Measurements from ENCODE around the gene BABAM2. TPM values are rescaled to one million over a fixed set of nuclear protein-coding genes. Genes with fewer than 3 reads are reported as not detected.

Gene BABAM2
- total and polyA plus RNA-seq, 2 of the 4 experiments (the other 2 are of a cell fraction), result 20.9 to 23.1 TPM

GRCh38 chr2:28202719-28203118 lies 312.2 kb downstream of the BABAM2 start:
- H3K27ac ChIP-seq (ENCODE audit: insufficient read depth, low read length), result no peak overlapping the region
- dilution Hi-C loops (cut with HindIII; ENCODE audit: low sequenced_read_pairs, unreplicated experiment), result no loop called here
- DNase-seq (no peak), ATAC-seq (ENCODE audit: low read depth) (no peak)
- H3K4me1 ChIP-seq (ENCODE audit: control insufficient read depth, insufficient read depth, low read length), result no peaks in the 10 kb centered on the region
- no peak overlapping the region for H3K9ac ChIP-seq (ENCODE audit: low read depth, low read length)
- CTCF ChIA-PET, result no interaction called here
- no peak overlapping the region for H4K8ac ChIP-seq (ENCODE audit: low read depth in 2 of 2, low read length in 2 of 2)
- H2BK5ac ChIP-seq (ENCODE audit: low read depth, low read length, poor library complexity, severe bottlenecking), result no peak overlapping the region
- no peak overlapping the region for H2BK120ac ChIP-seq (ENCODE audit: low read depth, low read length)
- no peak overlapping the region for H2AFZ ChIP-seq (replicated peaks; ENCODE audit: low read length, poor library complexity)
- no peaks in the 10 kb centered on the region for H4K20me1 ChIP-seq (ENCODE audit: insufficient read depth, low read length)
- no peak overlapping the region for H3K18ac ChIP-seq (ENCODE audit: low read depth, low read length)
- POLR2A ChIA-PET (ENCODE audit: unreplicated experiment), result no interaction called here
- H3K14ac ChIP-seq (replicated peaks; ENCODE audit: low read depth, low read length), result no peak overlapping the region
- H4K91ac ChIP-seq (ENCODE audit: insufficient read depth, low read depth, low read length), result no peak overlapping the region
- no peak overlapping the region for H3K23ac ChIP-seq (ENCODE audit: low read depth, low read length)
- H2BK20ac ChIP-seq (ENCODE audit: low read depth, low read length), result no peak overlapping the region
- TF ChIP-seq POLR2A (IDR thresholded peaks at IDR 0.05; ENCODE audit: low read depth, low read length) (no peak), MXI1 (IDR thresholded peaks at IDR 0.05; ENCODE audit: borderline replicate concordance, low read depth, low read length) (no peak), NFE2L2 (IDR thresholded peaks at IDR 0.05; ENCODE audit: low read depth, low read length) (no peak), RAD21 (IDR thresholded peaks at IDR 0.05; ENCODE audit: low read length) (no peak), BHLHE40 (IDR thresholded peaks at IDR 0.05; ENCODE audit: low read depth, low read length) (no peak), CEBPB (IDR thresholded peaks at IDR 0.05; ENCODE audit: low read depth, low read length) (no peak), FOS (IDR thresholded peaks at IDR 0.05; ENCODE audit: low read depth, low read length) (no peak), MAZ (IDR thresholded peaks at IDR 0.05; ENCODE audit: borderline replicate concordance, low read depth, low read length) (no peak), RFX5 (IDR thresholded peaks at IDR 0.05; ENCODE audit: low read depth, low read length) (no peak)
- H3K79me1 ChIP-seq (ENCODE audit: low read depth in 1 of 2, low read length in 2 of 2), result no peaks in the 10 kb centered on the region
- no peak overlapping the region for H4K5ac ChIP-seq (ENCODE audit: low read depth, low read length)
- no peak overlapping the region for H2AK9ac ChIP-seq (replicated peaks; ENCODE audit: low read depth, low read length, poor library complexity)
- no peak overlapping the region for H3K4ac ChIP-seq (ENCODE audit: low read depth, low read length)
- H3K4me3 ChIP-seq (ENCODE audit: insufficient read depth, low read depth, low read length), result no peak overlapping the region
- H3K27me3 ChIP-seq (ENCODE audit: control insufficient read depth, insufficient read depth, low read length), result no peaks in the 10 kb centered on the region
- H2AK5ac ChIP-seq (ENCODE audit: low read depth, low read length), result no peak overlapping the region
- no peak overlapping the region for H2BK15ac ChIP-seq (ENCODE audit: low read depth, low read length)
- H3K36me3 ChIP-seq (ENCODE audit: control insufficient read depth, insufficient read depth, low read length), result no peaks in the 10 kb centered on the region
- H3K56ac ChIP-seq (ENCODE audit: extremely low read depth, insufficient read depth, low read length), result no peak overlapping the region
- H3K9me3 ChIP-seq (ENCODE audit: control insufficient read depth, insufficient read depth, low read length), result no peaks in the 10 kb centered on the region
- intact Hi-C loops (cut with micrococcal nuclease), result no loop called here
- no peaks in the 10 kb centered on the region; the same call in 1 of the 2 replicates for H3K9me1 ChIP-seq (ENCODE audit: insufficient read depth, low read length)
- no peak overlapping the region for H3K4me2 ChIP-seq (ENCODE audit: low read depth, low read length)
- in situ Hi-C loops (cut with MboI; ENCODE audit: low sequenced_read_pairs), result no loop called here
- no CpG with 5 or more reads among the region's 3 CpGs for WGBS, 2 experiments (ENCODE audit: extremely low coverage in 2 of 2, insufficient read length in 1 of 2)
- BruUV-seq (replicated peaks), result no TSS peak
